Right lobe of liver (tissue), 6 donors: Measurements from ENCODE around the gene CARMIL1. TPM values are rescaled to one million over a fixed set of nuclear protein-coding genes. Genes with fewer than 3 reads are reported as not detected.

Source experiments
- ATAC-seq, 4 donors: fragments of 200-7000 bp; cut with Tn5 transposase; one replicate each; pipeline ENCODE4 v1.9.1; 2020; ENCODE audit warnings: mild to moderate bottlenecking in 4 of 4, moderate library complexity in 4 of 4
- DNase-seq, 3 donors: peaks; one replicate each; pipeline ENCODE4 v3.0.0-alpha.2; 2020
- H3K27ac ChIP-seq, 3 donors: fragments of 200-600 bp; one replicate each; pipeline ENCODE4 v1.8.0; 2022
- H3K27me3 ChIP-seq, 2 donors: fragments of 200-600 bp; one replicate each; pipeline ENCODE4 v1.8.0; 2022
- H3K36me3 ChIP-seq, 4 donors: fragments of 200-600 bp; sonication (generic) in 1 of 4; one replicate each; pipeline versions ENCODE4 v1.5.1 to v1.8.0; 2017 to 2022; ENCODE audit warnings: control low read depth in 1 of 4
- H3K4me1 ChIP-seq, 4 donors: fragments of 200-600 bp; sonication (generic) in 1 of 4; one replicate each; pipeline versions ENCODE4 v1.5.1 to v1.8.0; 2017 to 2022; ENCODE audit warnings: control low read depth in 1 of 4
- H3K4me3 ChIP-seq, 3 donors: fragments of 200-600 bp; one replicate each; pipeline ENCODE4 v1.8.0; 2022
- H3K9me3 ChIP-seq, 4 donors: fragments of 200-600 bp; sonication (generic) in 1 of 4; one replicate each; pipeline versions ENCODE4 v1.5.1 to v1.8.0; 2017 to 2022; ENCODE audit warnings: control low read depth in 1 of 4
- CTCF ChIP-seq, 4 donors: fragments of 200-600 bp in 3 of 4; fragments of 450-650 bp in 1 of 4; IDR thresholded peaks; one replicate each; pipeline versions ENCODE4 v1.5.1 to v1.8.0; 2016 to 2022; ENCODE audit warnings: antibody characterized with exemption in 4 of 4, mild to moderate bottlenecking in 2 of 4
- POLR2A ChIP-seq: fragments of 450-650 bp; IDR thresholded peaks from one replicate; pipeline ENCODE4 v1.6.1; 2017; ENCODE audit warnings: antibody characterized with exemption, mild to moderate bottlenecking
- WGBS: methylation state at CpG from one replicate; pipeline ENCODE4 v1.1.6; 2018; ENCODE audit warnings: low coverage, low lambda C conversion rate; ENCODE audit not compliant: insufficient coverage; ENCODE audit errors: missing lambda C conversion rate; 5-methylcytosine and 5-hydroxymethylcytosine counted together
- intact Hi-C, 2 donors: fragments of 100-400 bp; cut with DNase I; formaldehyde crosslinking; loops; one replicate each; pipeline versions ENCODE4 v1.11.2 to v1.14.1; 2022
- total RNA-seq, 6 experiments: library from RNA; depleted of rRNA in 2 of 6; stranded (reverse); fragments of >200 nt in 2 of 6; fragmentation: NEBNext Ultra II Directional in 3 of 6; extraction: Animal tissue kit (Norgen Biotek cat#: 25700) in 3 of 6; gene quantifications; one replicate each; pipeline versions ENCODE4 v1.1.0 to v1.2.4, GENCODE V29; 2016 to 2023
- donor health status: DM: no; HTN: yes; CAD: no.
- donor health status: DM: no; HTN: no; CAD: no.
- donor health status: DM: no; HTN: no; CAD: no.
- donor health status: DM: no; HTN: yes; CAD: no.
- donor health status: DM: no; HTN: yes; CAD: no.

Gene CARMIL1
- total RNA-seq, 6 experiments from 2014 or later, result 3.3 to 8.6 (median 4.6) TPM

GRCh38 chr6:25290306-25291060, 11.3 kb downstream of the CARMIL1 start:
- Histone ChIP-seq H3K27me3 (no peaks in the 10 kb centered on the region), H3K27ac (no peak overlapping the region), H3K4me3 (no peak overlapping the region), H3K9me3 (no peaks in the 10 kb centered on the region), H3K36me3 (no peaks in the 10 kb centered on the region), H3K4me1 (no peaks in the 10 kb centered on the region)
- no peak for DNase-seq
- intact Hi-C loops, result no loop called here
- WGBS, result 73% methylated on average over 5 of the region's 5 CpGs
- no peak for ATAC-seq
- TF ChIP-seq POLR2A (no peak), CTCF (IDR thresholded peaks at IDR 0.05) (no peak)

DNA sequence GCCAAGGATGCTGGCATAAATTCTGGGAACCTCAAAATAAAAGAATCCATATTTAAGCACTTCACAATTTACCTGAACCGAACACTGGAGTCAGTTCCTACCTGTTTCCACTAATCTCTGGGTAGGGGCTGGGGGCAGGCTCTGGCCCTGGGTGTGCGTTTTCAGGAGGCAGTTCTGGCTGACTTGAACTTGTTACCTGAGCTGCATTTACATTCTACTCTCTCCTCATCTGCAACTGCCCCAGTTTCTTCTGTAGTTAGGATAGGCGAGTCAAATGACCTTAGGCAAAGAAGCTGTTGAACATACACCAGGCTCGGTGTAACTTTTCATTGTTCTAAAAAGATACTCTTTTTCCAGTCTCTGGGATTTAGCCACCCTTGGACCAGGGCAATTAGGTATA, 13.2 kb downstream of the CARMIL1 start:
- Histone ChIP-seq H3K27ac (no peak overlapping the region), H3K36me3 (no peaks in the 10 kb centered on the region), H3K4me3 (no peak overlapping the region), H3K27me3 (no peaks in the 10 kb centered on the region), H3K9me3 (no peaks in the 10 kb centered on the region), H3K4me1 (no peaks in the 10 kb centered on the region)
- ATAC-seq (no peak), DNase-seq (no peak)
- WGBS, result 90% methylated on average over 2 of the region's 4 CpGs
- intact Hi-C loops, result no loop called here
- no peak for TF ChIP-seq POLR2A
- no peak for TF ChIP-seq CTCF (IDR thresholded peaks at IDR 0.05)

DNA sequence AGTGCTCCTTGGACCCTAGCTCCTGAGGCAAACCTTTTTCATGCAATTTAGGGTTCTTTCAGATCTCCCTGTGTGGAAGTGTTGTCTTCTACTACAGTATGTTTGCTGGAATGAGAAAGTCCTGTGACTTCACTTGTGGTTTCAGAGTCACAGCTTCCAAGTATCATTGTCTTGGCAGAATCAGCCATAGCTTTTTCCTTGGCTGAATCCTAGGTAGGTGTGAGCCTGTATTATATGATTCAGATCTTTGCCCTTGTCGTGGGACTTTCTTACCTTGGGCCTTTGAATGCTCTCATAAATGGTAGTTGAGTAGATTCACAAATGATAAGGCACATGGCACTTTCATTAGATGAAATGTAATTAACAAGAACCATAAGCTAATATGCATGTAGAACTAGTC, 16.5 kb downstream of the CARMIL1 start:
- Histone ChIP-seq H3K4me3 (no peak overlapping the region), H3K4me1 (no peaks in the 10 kb centered on the region), H3K36me3 (no peaks in the 10 kb centered on the region), H3K27ac (no peak overlapping the region), H3K27me3 (no peaks in the 10 kb centered on the region), H3K9me3 (no peaks in the 10 kb centered on the region)
- WGBS, result 80% methylated on average over 1 of the region's 1 CpG
- intact Hi-C loops, result no loop called here
- ATAC-seq (no peak), DNase-seq (no peak)
- TF ChIP-seq CTCF (IDR thresholded peaks at IDR 0.05) (no peak), POLR2A (no peak)

GRCh38 chr6:25296217-25296905, 17.2 kb downstream of the CARMIL1 start:
- no peak overlapping the region for H3K27ac ChIP-seq
- no peaks in the 10 kb centered on the region for H3K27me3 ChIP-seq
- WGBS, result 100% methylated on average over 2 of the region's 2 CpGs
- intact Hi-C loops, result no loop called here
- H3K4me3 ChIP-seq, result no peak overlapping the region
- DNase-seq, result no peak
- H3K9me3 ChIP-seq, result no peaks in the 10 kb centered on the region
- TF ChIP-seq CTCF (IDR thresholded peaks at IDR 0.05) (no peak), POLR2A (no peak)
- no peaks in the 10 kb centered on the region for H3K4me1 ChIP-seq
- H3K36me3 ChIP-seq, result no peaks in the 10 kb centered on the region
- no peak for ATAC-seq
